Uterus (tissue), 2 donors: ENCODE measurements around the gene SERTAD1.

Source experiments
- CTCF ChIP-seq, 4 experiments: fragments of 200-600 bp in 2 of 4; fragments of 450-650 bp in 2 of 4; sonication (generic) in 2 of 4; IDR thresholded peaks; one replicate each; pipeline ENCODE4 v1.5.1; 2016 to 2019; ENCODE audit warnings: antibody characterized with exemption in 4 of 4, mild to moderate bottlenecking in 2 of 4, moderate library complexity in 1 of 4
- POLR2A ChIP-seq, 2 donors: fragments of 450-650 bp; IDR thresholded peaks; one replicate each; pipeline ENCODE4 v1.6.1; 2016; ENCODE audit warnings: antibody characterized with exemption in 2 of 2, mild to moderate bottlenecking in 1 of 2, moderate library complexity in 1 of 2

GRCh38 chr19:40444825-40445312, 19.1 kb upstream of the SERTAD1 start:
- TF ChIP-seq POLR2A (IDR thresholded peaks at IDR 0.05) (no peak), CTCF (IDR thresholded peaks at IDR 0.05) (peak; percentile 42 to 67 (median 53))
